ENCODE measurements around the gene PLEK. TPM values are rescaled to one million over a fixed set of nuclear protein-coding genes. Genes with fewer than 3 reads are reported as not detected.

PLEK gene
- polyA plus RNA-seq, 10 donors = 4.1 to 7.8 (median 6.1) TPM

DNA sequence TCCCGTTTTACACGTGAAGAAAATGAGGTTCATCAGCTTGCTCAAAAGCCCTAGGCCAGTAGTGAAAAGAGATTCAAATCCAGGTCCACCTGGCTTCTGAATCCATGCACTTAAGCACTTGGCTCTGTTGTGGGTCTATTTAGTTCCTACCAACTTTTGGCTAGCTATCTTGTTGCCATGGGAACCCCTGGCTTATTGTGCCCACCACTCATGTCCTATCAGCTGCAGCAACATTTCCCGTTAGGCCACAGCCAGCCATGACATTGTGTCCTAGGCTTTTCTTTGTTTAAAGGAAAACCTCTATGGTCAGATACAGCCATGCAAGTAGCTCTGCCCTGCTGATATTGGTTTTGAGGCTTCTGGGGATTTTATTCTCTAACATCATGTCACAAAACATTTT, 49.8 kb downstream of the PLEK start:
- no peak for DNase-seq

DNA sequence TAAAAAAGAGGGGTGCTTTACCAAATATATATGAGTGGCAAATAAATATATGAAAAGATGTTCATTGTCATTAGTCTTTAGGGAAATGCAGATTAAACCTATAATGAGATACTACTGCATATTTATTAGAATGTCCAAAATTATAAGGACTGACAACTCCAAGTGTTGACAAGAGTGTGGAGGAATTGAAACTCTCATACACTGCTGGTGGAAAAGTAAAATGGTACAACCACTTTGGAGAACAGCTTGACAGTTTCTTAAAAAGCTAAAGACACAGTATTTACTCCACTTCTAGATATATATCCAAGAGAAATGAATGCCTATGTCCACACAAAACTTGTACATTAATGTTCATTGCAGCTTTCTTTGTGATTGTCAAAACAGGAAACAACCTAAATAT, 50.4 kb downstream of the PLEK start:
- no peak for DNase-seq

DNA sequence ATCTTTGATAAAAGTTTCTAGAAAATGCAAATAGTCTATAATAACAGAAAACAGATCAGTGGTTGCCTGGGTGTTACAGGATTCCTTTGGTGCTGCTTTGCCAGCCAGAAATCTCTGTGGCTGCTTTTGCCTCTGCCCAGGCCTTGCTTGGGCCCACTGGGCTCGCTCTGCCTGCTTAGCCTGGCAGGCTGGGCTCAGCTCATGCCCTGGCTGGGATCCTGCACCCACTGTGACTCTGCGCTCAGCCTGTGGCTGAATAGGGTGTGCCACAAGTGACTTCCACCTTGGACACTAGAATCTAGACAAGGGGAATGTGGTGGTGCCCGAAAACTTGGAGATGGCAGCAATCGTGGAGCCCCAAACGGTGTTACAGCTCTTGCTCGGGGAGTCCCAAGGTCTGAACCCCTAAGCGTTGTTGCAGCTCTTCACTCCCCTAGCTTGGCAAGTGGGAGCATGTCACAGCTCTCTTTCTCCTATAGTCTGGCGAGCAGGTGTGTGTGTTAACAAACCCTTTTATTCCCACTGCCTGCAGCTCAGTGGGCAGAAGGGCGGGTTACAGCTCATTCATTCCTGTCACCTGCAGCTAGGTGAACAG, 51.1 kb downstream of the PLEK start:
- DNase-seq = no peak

DNA sequence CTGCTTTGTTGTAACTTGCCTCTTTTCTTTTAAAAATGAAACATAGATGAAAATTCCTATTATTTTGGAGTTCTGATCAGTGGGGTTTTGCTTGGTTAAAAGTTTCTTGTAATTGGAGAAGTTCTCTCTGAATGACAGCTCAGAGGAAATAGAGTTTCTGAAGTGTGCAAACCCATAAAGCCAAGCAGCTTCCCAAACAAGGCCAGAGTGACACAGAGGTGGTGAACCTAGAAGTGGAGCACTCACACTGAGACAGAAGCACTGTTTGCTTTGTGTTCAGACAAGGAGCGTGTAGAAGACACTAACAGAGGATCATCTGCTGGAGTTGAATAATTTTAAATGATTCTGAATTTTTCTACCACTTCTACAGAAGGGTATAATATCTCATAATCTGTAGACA, 52.8 kb downstream of the PLEK start:
- no peak for DNase-seq

DNA sequence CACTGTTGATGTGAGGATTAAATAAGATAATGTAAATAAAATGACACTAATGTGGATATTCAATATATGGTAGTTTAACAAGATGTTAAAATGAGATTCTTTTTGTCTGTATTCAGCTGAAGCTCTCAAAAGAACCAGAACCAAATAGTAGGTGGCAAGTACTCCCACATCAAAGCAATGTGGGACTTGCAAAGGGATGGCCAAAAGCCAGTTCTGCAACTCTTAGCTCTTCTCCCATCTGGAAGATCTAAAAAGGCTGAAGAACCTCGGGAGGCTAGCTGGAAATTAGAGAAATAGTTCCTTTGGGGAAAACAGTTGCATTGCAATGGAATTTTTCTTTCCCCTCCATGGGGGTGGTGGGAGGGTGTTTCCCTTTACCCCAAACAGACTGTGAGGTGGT, 53.3 kb downstream of the PLEK start:
- DNase-seq = no peak

DNA sequence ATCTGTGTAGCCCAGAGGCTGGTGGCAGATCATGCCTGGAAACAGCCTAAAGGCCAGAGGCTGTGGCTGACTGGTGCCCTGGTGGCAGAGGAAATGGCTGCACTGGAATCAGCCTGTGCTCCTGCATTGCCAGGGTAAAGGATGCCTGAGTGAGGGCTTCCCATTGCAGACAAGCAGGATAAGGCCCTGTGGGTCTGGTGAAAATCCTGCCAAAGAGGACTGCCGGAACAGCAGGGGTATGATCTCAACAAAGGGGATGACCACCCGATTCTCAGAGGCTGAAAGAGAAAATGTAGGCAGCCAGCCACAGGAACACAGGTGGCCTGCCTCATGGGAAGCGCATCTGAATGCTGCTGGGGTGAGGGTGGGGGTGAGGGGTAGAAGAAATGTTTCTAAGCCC, 53.8 kb downstream of the PLEK start:
- no peak for DNase-seq

DNA sequence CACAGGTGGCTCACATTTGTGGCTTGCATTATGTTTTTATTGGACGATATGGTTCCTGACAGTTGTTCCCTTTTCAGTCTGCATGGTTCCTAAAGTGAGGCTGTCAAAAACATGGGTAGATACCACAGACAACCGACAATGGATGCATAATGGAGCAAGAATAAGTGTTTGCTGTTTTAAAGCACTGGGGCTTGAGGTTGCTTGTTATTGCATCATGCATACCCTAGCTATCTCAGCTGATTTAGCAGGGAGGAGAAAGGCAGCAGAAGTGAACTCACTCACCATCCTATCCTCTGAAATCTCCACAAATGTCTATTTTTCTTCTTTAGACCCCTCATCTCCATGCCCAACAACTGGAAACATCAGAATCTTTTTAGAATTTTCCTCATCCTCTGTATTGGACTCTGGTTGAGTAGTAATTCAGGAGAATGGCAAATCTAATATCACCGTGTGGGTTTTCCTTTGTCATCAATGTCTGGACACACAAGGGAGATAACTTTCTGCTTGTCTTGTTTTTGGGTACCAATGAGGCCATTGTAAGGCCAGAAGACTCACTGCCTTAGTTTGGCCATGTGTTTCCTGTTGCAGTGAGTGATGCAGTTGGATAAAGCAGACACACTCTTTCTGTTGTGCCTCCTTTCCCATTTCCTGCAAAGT, 55.3 kb downstream of the PLEK start:
- DNase-seq = no peak

DNA sequence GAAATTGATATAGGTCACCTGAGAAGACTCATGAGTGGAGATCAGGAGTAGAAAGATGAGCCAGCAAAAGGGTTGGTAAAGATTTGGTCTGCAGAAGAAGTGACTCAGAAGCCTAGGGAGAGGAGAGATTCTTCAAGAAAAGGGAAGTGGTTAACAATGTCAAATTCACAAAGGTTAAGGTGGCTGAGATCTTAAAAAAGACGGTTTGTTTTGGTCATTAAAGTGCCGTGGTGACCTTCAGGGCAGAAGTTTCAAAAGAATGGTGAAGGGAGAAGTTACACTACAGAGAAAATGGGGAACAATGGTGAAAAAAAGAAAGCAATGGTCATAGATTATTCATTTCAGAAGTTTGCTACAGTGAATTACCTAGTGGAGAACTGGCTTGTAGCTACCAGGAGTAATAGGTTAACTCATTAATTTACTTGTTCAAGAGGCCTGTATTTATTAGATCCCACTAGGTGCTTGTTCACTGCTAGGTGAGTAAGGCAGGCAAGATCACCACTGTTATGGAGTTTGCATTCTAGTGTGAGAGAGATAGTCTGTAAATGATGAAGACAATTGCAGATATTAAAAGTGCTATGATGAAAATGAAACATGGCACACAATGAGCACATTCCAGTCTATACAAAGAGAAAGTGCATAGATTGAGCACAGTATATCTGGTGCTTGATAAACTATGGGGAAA, 59.0 kb downstream of the PLEK start:
- DNase-seq = no peak

DNA sequence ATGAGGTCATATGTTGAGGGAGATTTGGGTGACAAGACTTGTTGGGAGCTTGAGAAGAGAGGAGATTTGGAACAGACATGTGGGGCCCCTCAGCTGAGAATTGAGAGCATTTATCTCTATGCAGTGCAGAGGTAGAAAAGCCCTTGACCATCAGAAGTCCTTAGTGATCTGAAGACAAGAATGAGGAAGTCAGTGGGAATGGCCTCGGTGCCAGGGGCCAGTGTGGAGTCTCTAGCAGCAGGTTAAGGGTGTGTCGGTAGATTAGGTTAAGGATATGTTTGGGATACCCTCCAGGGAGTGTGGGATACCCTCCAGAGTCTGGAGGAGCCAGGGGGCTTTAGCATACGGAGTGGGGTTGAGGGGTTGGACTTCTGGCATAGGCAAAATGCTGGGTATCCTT, 60.4 kb downstream of the PLEK start:
- no peak for DNase-seq

DNA sequence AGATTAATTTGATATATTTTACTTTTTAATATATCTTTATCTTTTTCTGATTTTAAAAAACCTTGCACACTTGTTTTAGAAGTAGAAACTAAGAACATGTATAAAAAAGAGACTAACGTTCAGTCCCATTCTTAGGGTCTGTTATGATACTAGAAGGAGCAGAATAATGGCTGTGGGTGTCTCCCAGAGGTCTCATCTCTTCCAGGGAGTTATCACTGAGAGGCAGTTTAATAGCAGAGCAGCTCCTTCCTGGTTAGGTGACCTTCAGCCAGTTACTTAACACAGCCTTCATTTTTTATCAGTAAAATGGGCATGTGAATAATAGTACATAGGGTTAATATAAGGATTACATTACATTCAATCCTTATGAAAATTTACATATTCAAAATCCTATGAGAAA, 61.4 kb downstream of the PLEK start:
- no peak for DNase-seq

DNA sequence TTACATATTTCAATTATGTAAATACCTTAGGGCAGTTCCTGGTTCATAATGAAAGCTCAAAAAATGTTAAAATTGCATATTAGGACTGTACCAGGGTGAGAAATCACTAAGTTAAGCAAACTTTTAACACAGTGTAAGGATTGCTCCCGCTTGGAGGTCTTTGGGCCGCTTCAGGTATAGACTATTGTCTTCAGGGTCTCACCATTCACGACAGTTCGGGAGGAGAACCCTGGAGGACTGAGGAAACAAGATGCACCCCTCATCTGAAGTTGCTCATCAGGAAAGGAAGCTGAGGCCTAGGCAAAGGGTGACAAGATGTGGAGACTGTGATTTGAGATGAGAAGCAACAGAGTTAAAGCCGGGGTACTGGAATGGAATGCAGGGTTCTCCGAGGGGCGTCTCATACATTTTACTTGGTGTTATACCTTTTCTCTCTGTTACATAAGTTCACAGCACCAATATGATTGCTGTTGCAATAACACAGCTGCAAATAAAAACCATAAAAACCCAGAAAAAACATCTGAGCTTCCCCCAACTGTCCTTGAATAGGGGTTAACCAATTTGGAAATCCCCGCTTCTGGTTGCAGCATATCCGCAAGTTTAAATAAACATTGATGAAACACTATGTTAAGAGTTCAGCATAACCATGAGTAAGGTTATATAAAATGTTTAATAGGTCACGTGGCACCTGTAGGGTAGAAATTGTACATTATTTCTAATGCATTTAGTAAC, 61.9 kb downstream of the PLEK start:
- no peak for DNase-seq

DNA sequence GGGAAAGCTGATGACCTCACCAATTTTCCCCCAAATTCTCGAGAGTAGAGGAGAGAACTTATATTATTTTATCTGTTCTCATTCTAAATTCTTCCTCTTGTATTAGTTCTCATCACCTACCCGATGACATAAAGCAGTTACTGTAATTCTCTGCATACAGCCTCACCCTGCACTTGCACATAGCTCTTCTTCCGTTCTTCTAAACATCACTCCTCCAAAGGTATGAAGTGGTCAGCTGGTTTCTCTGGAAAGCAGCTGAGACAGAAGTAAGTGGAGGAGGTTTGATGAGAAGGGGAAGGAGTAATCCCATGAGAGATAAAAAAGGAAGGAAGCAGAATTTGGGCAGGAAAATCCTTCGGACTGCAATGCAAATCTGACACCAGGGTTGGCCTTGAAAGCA, 63.0 kb downstream of the PLEK start:
- no peak for DNase-seq

DNA sequence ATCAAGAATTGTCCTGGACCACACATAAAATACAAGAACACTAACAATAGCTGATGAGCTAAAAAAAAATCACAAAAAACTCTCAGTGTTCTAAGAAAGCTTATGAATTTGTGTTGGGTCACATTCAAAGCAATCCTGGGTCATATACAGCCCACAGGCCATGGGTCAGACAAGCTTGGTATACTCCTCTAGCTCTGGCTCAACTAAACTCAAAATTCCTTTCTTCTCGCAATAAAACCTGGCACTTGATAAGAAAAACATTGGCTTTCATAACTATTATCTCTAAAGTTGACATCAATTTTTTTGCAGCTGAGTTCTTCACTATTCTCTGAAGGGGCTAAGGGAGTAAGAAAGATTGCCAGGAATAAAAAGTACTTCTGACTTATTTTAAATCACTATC, 63.7 kb downstream of the PLEK start:
- DNase-seq = peak in 1 of 3 donors; percentile 36

DNA sequence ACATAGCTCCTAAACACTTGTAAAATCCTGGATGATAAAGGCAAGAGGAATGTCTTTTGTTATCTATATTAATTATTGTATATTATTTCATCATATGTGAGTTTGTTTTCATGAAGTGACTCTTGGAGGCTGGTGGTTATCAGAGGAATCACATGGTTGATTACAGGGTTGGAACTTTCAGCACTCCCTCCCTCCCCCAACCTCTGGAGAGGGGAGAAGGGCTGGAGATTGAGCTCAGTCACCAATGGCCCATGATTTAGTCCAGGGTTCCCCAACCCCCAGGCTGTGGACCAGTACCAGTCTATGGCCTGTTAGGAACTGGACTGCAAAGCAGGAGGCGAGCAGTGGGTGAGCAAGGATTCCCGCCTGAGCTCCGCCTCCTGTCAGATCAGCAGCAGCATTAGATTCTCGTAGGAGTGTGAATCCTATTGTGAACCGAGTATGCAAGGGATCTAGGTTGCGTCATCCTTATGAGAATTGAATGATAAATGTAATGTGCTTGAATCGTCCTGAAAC, 64.3 kb downstream of the PLEK start:
- DNase-seq = no peak

DNA sequence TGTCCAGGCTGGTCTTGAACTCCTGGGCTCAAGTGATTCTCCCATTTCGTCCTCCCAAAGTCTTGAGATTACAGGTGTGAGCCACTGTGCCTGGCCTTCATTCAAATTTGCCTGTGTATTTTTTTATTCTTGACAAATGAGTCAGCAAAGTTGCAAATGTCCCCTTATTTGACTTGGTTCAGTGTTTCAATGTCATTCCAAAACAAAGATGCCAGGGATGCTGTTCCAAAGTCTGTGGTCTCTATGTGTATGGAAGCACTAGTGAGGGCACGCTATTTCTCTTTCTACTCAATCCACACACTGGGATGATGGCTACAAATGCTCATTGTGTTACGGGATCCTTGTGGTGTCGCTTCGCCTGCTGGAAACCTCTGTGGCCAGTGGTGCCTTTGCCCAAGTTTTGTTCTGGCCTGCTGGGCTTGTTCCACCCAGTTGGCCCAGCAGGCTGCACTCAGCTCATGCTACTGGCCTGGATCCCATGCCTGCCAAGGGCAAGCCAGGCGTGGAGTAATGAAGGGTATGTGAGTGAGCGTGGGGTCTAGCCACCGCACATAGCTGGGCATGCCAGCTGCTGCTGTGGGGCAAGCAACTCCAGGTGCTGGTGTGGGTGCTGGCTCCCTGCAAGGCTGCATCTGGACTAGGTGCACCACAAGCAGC, 66.4 kb downstream of the PLEK start:
- DNase-seq = no peak

DNA sequence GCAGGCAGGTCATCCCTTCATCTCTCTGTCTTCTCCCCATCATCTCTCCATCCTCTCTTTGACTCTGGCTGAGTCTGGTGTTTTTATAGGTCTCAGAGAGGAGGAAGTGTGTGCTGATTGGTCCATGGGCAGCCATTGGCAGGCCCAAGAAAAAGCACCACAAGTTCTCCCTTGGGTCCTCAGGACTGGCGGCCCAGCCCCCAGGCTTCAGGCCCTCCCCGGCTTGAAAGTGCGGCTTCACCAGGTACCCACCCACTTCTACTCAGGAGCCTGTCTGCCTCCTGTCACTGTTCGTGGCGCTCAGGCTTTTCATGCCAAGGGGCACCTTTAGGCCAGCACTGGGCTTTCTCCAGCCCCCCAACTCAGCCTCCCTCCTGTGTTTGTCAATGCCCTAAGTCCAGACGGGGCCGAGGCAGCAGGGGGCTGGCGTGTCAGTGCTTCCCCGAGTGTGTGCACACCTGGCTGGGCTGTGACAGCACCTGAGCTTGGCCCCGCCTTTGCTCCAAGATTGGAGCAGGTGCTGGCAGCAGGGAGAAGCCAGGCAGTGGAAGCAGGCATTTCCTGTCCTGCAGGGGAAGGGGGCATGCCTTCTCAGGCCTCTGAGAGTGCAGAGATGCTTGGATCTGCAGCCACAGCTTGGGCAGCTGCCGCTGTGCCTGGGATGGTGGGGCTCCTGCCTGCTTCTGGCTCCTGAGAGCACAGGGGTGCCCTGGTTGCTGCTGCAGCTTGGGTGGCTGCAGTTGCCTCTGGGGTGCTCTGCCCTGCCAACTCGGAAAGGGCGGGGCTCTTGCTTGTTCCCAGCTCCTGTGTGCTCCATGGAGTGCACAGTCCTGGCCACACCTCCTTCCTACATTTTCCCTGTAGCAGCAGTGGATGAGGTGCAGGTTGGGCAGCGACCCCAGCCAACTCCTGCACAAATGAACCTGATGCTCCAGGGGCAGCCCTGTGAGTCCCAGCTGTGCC, 67.9 kb downstream of the PLEK start:
- no peak for DNase-seq

DNA sequence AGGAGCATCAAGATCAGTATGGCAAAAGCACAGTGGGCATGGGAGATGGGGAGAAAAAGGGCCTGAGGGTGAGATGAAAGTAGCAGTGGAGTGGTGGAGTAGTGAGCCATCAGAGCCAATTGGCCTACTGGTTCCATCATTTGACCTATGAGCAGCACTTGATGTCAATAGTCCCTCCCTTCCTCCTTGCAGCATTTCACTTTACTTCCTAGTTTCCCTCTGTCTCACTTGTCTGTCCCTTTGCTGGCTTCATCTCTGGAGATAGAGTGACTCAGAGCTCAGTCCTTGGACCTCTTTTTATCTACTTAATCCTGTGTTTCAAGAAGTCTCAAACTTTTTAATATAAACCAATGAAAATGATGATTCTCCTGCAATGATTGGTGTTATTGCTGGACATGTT, 69.9 kb downstream of the PLEK start:
- DNase-seq = no peak

DNA sequence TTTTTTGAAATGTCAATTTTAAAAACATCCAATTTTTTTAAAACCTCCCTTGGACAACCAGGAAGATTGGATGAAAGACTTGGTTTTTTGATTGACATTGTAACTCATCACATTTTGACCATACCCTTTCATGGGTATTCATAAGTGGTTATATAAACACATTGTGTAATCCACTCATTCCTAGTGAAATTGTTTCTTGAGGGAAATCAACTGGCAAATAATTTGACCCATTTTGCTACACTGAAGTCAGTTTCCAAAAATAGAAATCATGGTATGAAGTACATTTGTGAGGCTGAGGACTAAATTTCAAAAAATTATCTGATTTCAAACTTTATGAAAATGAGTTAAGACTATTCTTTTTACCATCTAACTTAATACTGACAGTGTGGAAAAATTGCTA, 70.5 kb downstream of the PLEK start:
- DNase-seq = no peak

DNA sequence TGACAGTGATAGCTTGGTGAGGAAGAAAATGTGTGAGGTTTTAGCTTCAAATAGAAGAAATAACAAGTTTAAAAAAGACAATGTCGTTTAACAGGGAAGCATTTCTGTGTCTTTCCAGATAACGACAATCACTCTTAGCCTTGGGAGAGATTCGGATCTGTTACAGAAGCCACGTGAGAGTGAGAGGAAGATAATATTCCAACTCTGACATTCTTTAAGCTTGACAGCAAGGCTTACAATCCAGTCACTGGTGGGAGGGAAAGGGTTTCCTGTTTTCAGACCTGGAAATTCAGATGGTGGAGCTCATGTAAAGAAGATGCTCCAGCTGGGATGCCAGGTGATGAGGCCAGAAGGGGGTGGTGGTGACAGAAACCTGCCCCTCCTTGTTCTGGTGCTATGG, 71.2 kb downstream of the PLEK start:
- DNase-seq = no peak

DNA sequence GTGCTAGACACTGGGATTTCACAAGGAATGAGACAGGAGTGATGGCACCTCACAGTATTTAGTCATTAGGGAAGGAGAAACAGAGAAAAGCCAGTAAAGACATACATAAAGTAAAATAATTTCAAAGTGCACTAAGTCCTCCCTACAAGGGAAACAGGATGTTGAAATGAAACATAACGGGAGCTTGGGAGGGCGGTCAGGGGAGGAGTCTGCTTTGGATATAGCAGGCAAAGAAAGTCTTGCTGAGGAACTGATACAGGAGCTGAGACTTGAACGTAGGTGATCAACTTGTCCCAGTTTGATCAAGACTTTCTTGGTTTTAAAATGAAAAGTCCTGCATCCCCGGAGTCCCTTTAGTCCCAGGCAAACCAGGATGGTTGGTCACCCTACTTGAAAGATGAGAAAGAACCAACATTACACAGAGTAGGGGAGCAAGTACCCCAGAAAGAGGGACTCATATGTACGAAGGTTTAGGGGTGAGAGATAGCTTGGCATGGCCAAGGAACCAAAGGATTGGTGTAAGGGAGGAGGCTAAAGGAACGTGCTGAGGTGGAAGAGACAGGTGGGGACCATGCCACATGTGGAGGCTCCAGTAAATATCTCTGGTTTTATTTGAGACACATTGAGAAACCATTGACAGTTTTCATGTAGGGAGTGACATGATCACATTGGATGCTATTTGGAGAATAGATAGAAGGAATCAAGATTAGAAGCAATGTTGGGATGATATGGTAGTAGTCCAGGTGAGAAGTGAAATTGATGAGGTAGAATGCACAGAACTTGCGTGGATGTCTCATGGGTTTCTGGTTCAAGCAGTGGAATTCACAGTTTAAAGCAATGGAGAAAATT, 73.6 kb downstream of the PLEK start:
- peak in 1 of 3 donors; percentile 34 for DNase-seq
